HepG2 (cell line): ENCODE measurements around the gene PTPRN. TPM values are rescaled to one million over a fixed set of nuclear protein-coding genes. Genes with fewer than 3 reads are reported as not detected.
A peak's percentile ranks its signal among the peaks of the same experiment; 100 is the strongest.

ENCODE experiments used
- CHD4 ChIP-seq: fragments of 200-600 bp; sonication (generic); IDR thresholded peaks from 2 replicates; pipeline ENCODE4 v1.7.0; 2017; ENCODE audit warnings: mild to moderate bottlenecking, low read length, borderline replicate concordance
- ETV5 ChIP-seq: IDR thresholded peaks from 2 replicates; pipeline ENCODE4 v1.6.1; 2018; ENCODE audit warnings: missing biosample characterization, missing genetic modification reagents, inconsistent platforms, borderline replicate concordance
- GLI4 ChIP-seq: sonication (generic); formaldehyde crosslinking; IDR thresholded peaks from 2 replicates; pipeline ENCODE4 v1.5.1; 2020; ENCODE audit warnings: missing genetic modification reagents, mild to moderate bottlenecking, moderate library complexity, borderline replicate concordance
- HNF4G ChIP-seq, 2 experiments: sonication (generic) in 1 of 2; formaldehyde crosslinking in 1 of 2; IDR thresholded peaks; 2 replicates each; pipeline versions ENCODE4 v1.4.0 to v1.6.1; 2011 to 2020; ENCODE audit warnings: borderline replicate concordance in 2 of 2, low read depth in 2 of 2, mild to moderate bottlenecking in 2 of 2, low read length in 1 of 2, missing genetic modification reagents in 1 of 2, moderate library complexity in 1 of 2
- HNRNPLL ChIP-seq: fragments of 200-400 bp; formaldehyde crosslinking; IDR thresholded peaks from 2 replicates; pipeline ENCODE4 v1.6.1; 2017; ENCODE audit warnings: mild to moderate bottlenecking, low read depth, low read length; ENCODE audit not compliant: poor library complexity, severe bottlenecking
- JUNB ChIP-seq: sonication (generic); formaldehyde crosslinking; IDR thresholded peaks from 2 replicates; pipeline ENCODE4 v1.8.0; 2022; ENCODE audit warnings: missing genetic modification reagents, mild to moderate bottlenecking, borderline replicate concordance
- KDM5A ChIP-seq: fragments of 200-600 bp; sonication (generic); IDR thresholded peaks from 2 replicates; pipeline ENCODE4 v1.7.0; 2018; ENCODE audit warnings: antibody characterized with exemption, mild to moderate bottlenecking, low read length, borderline replicate concordance
- MLLT10 ChIP-seq: sonication (generic); formaldehyde crosslinking; IDR thresholded peaks from 2 replicates; pipeline ENCODE4 v1.4.0; 2020; ENCODE audit warnings: missing genetic modification reagents
- NR3C1 ChIP-seq: sonication (generic); formaldehyde crosslinking; IDR thresholded peaks from 2 replicates; pipeline ENCODE4 v1.4.0; 2020; ENCODE audit warnings: missing genetic modification reagents
- PRDM4 ChIP-seq: sonication (generic); formaldehyde crosslinking; IDR thresholded peaks from 2 replicates; pipeline ENCODE4 v1.9.0; 2021; ENCODE audit warnings: missing genetic modification reagents, borderline replicate concordance
- RNF2 ChIP-seq: fragments of 450-650 bp; conservative IDR thresholded peaks from 2 replicates; pipeline ENCODE4 v1.6.1; 2016; ENCODE audit warnings: low read depth
- RXRB ChIP-seq: IDR thresholded peaks from 2 replicates; pipeline ENCODE4 v1.6.1; 2016; ENCODE audit warnings: borderline replicate concordance, missing genetic modification reagents, missing compliant biosample characterization
- SOX5 ChIP-seq: IDR thresholded peaks from 2 replicates; pipeline ENCODE4 v1.6.1; 2016; ENCODE audit warnings: borderline replicate concordance
- TBL1XR1 ChIP-seq: fragments of 150-350 bp; IDR thresholded peaks from 2 replicates; pipeline ENCODE4 v1.6.1; 2014; ENCODE audit warnings: borderline replicate concordance, low read length; ENCODE audit not compliant: partially characterized antibody
- ZNF160 ChIP-seq: sonication (generic); formaldehyde crosslinking; IDR thresholded peaks from 2 replicates; pipeline ENCODE4 v1.8.0; 2022; ENCODE audit warnings: mild to moderate bottlenecking, inconsistent platforms, missing genetic modification reagents
- ZNF333 ChIP-seq: sonication (generic); formaldehyde crosslinking; IDR thresholded peaks from 2 replicates; pipeline ENCODE4 v1.4.0; 2020; ENCODE audit warnings: mild to moderate bottlenecking, missing genetic modification reagents, borderline replicate concordance
- ZNF558 ChIP-seq: sonication (generic); formaldehyde crosslinking; IDR thresholded peaks from 2 replicates; pipeline ENCODE4 v1.9.0; 2022; ENCODE audit warnings: mild to moderate bottlenecking, missing genetic modification reagents, borderline replicate concordance
- ZNF577 ChIP-seq: sonication (generic); formaldehyde crosslinking; IDR thresholded peaks from 2 replicates; pipeline ENCODE4 v1.4.0; 2020; ENCODE audit warnings: mild to moderate bottlenecking, low read depth, missing genetic modification reagents, borderline replicate concordance
- ZNF724P ChIP-seq: sonication (generic); formaldehyde crosslinking; IDR thresholded peaks from 2 replicates; pipeline ENCODE4 v1.8.0; 2022; ENCODE audit warnings: missing genetic modification reagents, borderline replicate concordance
- ZNF747 ChIP-seq: sonication (generic); formaldehyde crosslinking; IDR thresholded peaks from 2 replicates; pipeline ENCODE4 v1.8.1; 2023; ENCODE audit warnings: missing genetic modification reagents, mild to moderate bottlenecking, borderline replicate concordance
- polyA plus RNA-seq, 8 experiments: library from polyadenylated mRNA; depleted of rRNA in 3 of 8; stranded (reverse) in 7 of 8; unstranded in 1 of 8; fragments of >200 nt; fragmentation: Illumina TruSeq in 4 of 8; extraction: Trizol in 4 of 8; gene quantifications; 2 replicates each; pipeline versions ENCODE4 v1.2.1 to v1.2.3, GENCODE V29; 2011 to 2016; ENCODE audit warnings: low read depth in 4 of 8, missing spikeins in 1 of 8, mixed read lengths in 1 of 8; ENCODE audit not compliant: insufficient read depth in 1 of 8
- total RNA-seq, 5 experiments: library from RNA; depleted of rRNA; stranded (reverse); fragments of >200 nt; fragmentation: Illumina TruSeq; extraction: Trizol; gene quantifications; 2 replicates each; pipeline ENCODE4 v1.2.3, GENCODE V29; 2016; ENCODE audit warnings: low read depth in 1 of 5
- TF ChIP-seq, protein P1 (sequence below): sonication (generic); formaldehyde crosslinking; IDR thresholded peaks from 2 replicates; pipeline ENCODE4 v1.8.1; 2023; ENCODE audit warnings: mild to moderate bottlenecking, moderate library complexity, missing genetic modification reagents
- TF ChIP-seq, protein P2 (sequence below): sonication (generic); formaldehyde crosslinking; IDR thresholded peaks from 2 replicates; pipeline ENCODE4 v1.9.0; 2021; ENCODE audit warnings: missing genetic modification reagents, borderline replicate concordance

The PTPRN gene
- total and polyA plus RNA-seq, 2 of the 13 experiments (the other 11 are each of a cell fraction or from before 2014, with no cell fraction given) = 0.26 TPM; not detected in 1

- no peak for TF ChIP-seq ZNF333 (CRISPR knock-in tag)
- 0 out of 2 replicates have a peak, but pooled peaks have one; percentile 9 for TF ChIP-seq ZNF160 (CRISPR knock-in tag)
- TF ChIP-seq PRDM4 (CRISPR knock-in tag) = no peak; the same call in 1 of the 2 replicates
- peak; percentile 98 for TF ChIP-seq ETV5 (CRISPR knock-in tag)
- no peak for TF ChIP-seq JUNB (CRISPR knock-in tag)
- TF ChIP-seq, protein P1, sequence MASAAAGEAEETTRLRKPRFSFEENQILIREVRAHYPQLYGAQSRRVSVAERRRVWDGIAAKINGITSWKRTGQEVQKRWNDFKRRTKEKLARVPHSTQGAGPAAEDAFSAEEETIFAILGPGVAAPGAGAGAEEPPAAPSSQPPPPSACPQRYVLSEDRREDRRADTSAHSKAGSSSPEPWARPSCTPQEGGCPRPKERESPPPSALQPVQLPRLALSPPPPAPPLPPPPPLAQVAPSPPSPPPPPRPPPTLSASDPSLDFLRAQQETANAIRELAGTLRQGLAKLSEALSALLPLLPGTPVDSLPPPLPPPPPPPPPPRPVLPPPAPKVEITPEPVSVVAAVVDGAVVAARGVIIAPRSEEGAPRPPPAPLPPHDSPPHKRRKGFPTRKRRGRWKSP = 0 out of 2 replicates have a peak, but pooled peaks have one; percentile 71
- no peak for TF ChIP-seq HNF4G (IDR thresholded peaks at IDR 0.05; ENCODE audit: borderline replicate concordance, low read depth, low read length)
- peak; percentile 40; the same call in 1 of the 2 replicates for TF ChIP-seq HNF4G (CRISPR knock-in tag; IDR thresholded peaks at IDR 0.05; ENCODE audit: borderline replicate concordance, low read depth)
- TF ChIP-seq NR3C1 (CRISPR knock-in tag) = no peak
- TF ChIP-seq RNF2 = no peak
- TF ChIP-seq, protein P2, sequence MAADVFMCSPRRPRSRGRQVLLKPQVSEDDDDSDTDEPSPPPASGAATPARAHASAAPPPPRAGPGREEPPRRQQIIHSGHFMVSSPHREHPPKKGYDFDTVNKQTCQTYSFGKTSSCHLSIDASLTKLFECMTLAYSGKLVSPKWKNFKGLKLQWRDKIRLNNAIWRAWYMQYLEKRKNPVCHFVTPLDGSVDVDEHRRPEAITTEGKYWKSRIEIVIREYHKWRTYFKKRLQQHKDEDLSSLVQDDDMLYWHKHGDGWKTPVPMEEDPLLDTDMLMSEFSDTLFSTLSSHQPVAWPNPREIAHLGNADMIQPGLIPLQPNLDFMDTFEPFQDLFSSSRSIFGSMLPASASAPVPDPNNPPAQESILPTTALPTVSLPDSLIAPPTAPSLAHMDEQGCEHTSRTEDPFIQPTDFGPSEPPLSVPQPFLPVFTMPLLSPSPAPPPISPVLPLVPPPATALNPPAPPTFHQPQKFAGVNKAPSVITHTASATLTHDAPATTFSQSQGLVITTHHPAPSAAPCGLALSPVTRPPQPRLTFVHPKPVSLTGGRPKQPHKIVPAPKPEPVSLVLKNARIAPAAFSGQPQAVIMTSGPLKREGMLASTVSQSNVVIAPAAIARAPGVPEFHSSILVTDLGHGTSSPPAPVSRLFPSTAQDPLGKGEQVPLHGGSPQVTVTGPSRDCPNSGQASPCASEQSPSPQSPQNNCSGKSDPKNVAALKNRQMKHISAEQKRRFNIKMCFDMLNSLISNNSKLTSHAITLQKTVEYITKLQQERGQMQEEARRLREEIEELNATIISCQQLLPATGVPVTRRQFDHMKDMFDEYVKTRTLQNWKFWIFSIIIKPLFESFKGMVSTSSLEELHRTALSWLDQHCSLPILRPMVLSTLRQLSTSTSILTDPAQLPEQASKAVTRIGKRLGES (CRISPR knock-in tag) = no peak
- no peak for TF ChIP-seq TBL1XR1
- peak; percentile 59 for TF ChIP-seq RXRB (CRISPR knock-in tag)
- TF ChIP-seq ZNF558 (CRISPR knock-in tag) = no peak
- TF ChIP-seq SOX5 = peak; percentile 80
- TF ChIP-seq ZNF724P (CRISPR knock-in tag) = peak; percentile 61; the same call in 1 of the 2 replicates
- TF ChIP-seq KDM5A = no peak; the same call in 1 of the 2 replicates
- no peak for TF ChIP-seq HNRNPLL
- no peak for TF ChIP-seq CHD4
- no peak; the same call in 1 of the 2 replicates for TF ChIP-seq GLI4 (CRISPR knock-in tag)
- TF ChIP-seq MLLT10 (CRISPR knock-in tag) = no peak
- no peak for TF ChIP-seq ZNF577 (CRISPR knock-in tag)
- peak; percentile 85; the same call in 1 of the 2 replicates for TF ChIP-seq ZNF747 (CRISPR knock-in tag)
Measured at GRCh38 chr2:219249203-219249980, 59.8 kb downstream of the PTPRN start (continued).
